ENCODE data around the gene CXorf58.

- TF ChIP-seq CTCF (IDR thresholded peaks at IDR 0.05): no peak
- TF ChIP-seq POLR2A (IDR thresholded peaks at IDR 0.05): no peak
Measured at GRCh38 chrX:23954396-23954795, 46.6 kb downstream of the CXorf58 start.

Data from testis (tissue), 2 donors.